ENCODE measurements around the gene SLC25A10.

The SLC25A10 gene

GRCh38 chr17:81666342-81667191, 45.5 kb upstream of the SLC25A10 start, which contains the start of the genes CCDC137 and OXLD1:
Gene CCDC137, plus strand, starts transcription at chr17:81666737. Its CDS starts 30 bp downstream, at chr17:81666767.
Gene OXLD1, minus strand, starts transcription at chr17:81666605. Its CDS starts 28 bp downstream, at chr17:81666577.
- Histone ChIP-seq H3K36me3 (ENCODE audit: low read depth) (peaks cover 50% of the 10 kb centered on the region), H3K27ac (ENCODE audit: poor library complexity, severe bottlenecking) (peak within 1 kb of the TSS; percentile 75), H3K4me3 (ENCODE audit: severe bottlenecking) (peak within 1 kb of the TSS; percentile 69), H3K4me1 (ENCODE audit: insufficient read depth, poor library complexity, severe bottlenecking) (peaks cover 10% of the 10 kb centered on the region), H3K9me3 (ENCODE audit: severe bottlenecking) (no peaks in the 10 kb centered on the region), H3K27me3 (ENCODE audit: insufficient read depth, poor library complexity, severe bottlenecking) (no peaks in the 10 kb centered on the region)
- DNase-seq (ENCODE audit: low spot score) (peak; percentile 98), ATAC-seq (ENCODE audit: low read depth) (peak; percentile 98)
- TF ChIP-seq CTCF (IDR thresholded peaks at IDR 0.05; ENCODE audit: poor library complexity, severe bottlenecking) = no peak

- TF ChIP-seq CTCF (IDR thresholded peaks at IDR 0.05; ENCODE audit: poor library complexity, severe bottlenecking) = no peak
- H3K27me3 ChIP-seq (ENCODE audit: insufficient read depth, poor library complexity, severe bottlenecking) = no peaks in the 10 kb centered on the region
- H3K9me3 ChIP-seq (ENCODE audit: severe bottlenecking) = no peaks in the 10 kb centered on the region
- H3K27ac ChIP-seq (ENCODE audit: poor library complexity, severe bottlenecking) = peak overlapping the region; percentile 75
- peaks cover 62% of the 10 kb centered on the region for H3K36me3 ChIP-seq (ENCODE audit: low read depth)
- DNase-seq (ENCODE audit: low spot score) (no peak), ATAC-seq (ENCODE audit: low read depth) (no peak)
- H3K4me1 ChIP-seq (ENCODE audit: insufficient read depth, poor library complexity, severe bottlenecking) = peaks cover 10% of the 10 kb centered on the region
- H3K4me3 ChIP-seq (ENCODE audit: severe bottlenecking) = peak overlapping the region; percentile 69
These were observed 44.3 kb upstream of the SLC25A10 start for GRCh38 chr17:81667754-81668153.

GRCh38 chr17:81672504-81672903, 39.6 kb upstream of the SLC25A10 start:
- no peaks in the 10 kb centered on the region for H3K9me3 ChIP-seq (ENCODE audit: severe bottlenecking)
- peaks cover 7% of the 10 kb centered on the region for H3K4me1 ChIP-seq (ENCODE audit: insufficient read depth, poor library complexity, severe bottlenecking)
- H3K36me3 ChIP-seq (ENCODE audit: low read depth) = peaks cover 70% of the 10 kb centered on the region
- H3K27me3 ChIP-seq (ENCODE audit: insufficient read depth, poor library complexity, severe bottlenecking) = no peaks in the 10 kb centered on the region
- no peak for TF ChIP-seq CTCF (IDR thresholded peaks at IDR 0.05; ENCODE audit: poor library complexity, severe bottlenecking)
- ATAC-seq (ENCODE audit: low read depth) (no peak), DNase-seq (ENCODE audit: low spot score) (peak; percentile 64)
- H3K27ac ChIP-seq (ENCODE audit: poor library complexity, severe bottlenecking) = no peak overlapping the region
- no peak overlapping the region for H3K4me3 ChIP-seq (ENCODE audit: severe bottlenecking)

- Histone ChIP-seq H3K4me3 (ENCODE audit: severe bottlenecking) (no peak overlapping the region), H3K27ac (ENCODE audit: poor library complexity, severe bottlenecking) (no peak overlapping the region), H3K27me3 (ENCODE audit: insufficient read depth, poor library complexity, severe bottlenecking) (no peaks in the 10 kb centered on the region), H3K9me3 (ENCODE audit: severe bottlenecking) (no peaks in the 10 kb centered on the region), H3K36me3 (ENCODE audit: low read depth) (peaks cover 66% of the 10 kb centered on the region), H3K4me1 (ENCODE audit: insufficient read depth, poor library complexity, severe bottlenecking) (peaks cover 3% of the 10 kb centered on the region)
- no peak for TF ChIP-seq CTCF (IDR thresholded peaks at IDR 0.05; ENCODE audit: poor library complexity, severe bottlenecking)
- ATAC-seq (ENCODE audit: low read depth) (no peak), DNase-seq (ENCODE audit: low spot score) (no peak)
These were observed 39.1 kb upstream of the SLC25A10 start for GRCh38 chr17:81672954-81673353.
